K562 treated with DMSO at 1 percent for 48 hours (cell line): Measurements from ENCODE around the gene FBXL7. TPM values are rescaled to one million over a fixed set of nuclear protein-coding genes. Genes with fewer than 3 reads are reported as not detected.

Experiments
- total RNA-seq: library from RNA; unstranded; fragments of 300-600 nt; gene quantifications from 2 replicates; pipeline ENCODE4 v1.2.3, GENCODE V29; 2022; ENCODE audit warnings: low replicate concordance; ENCODE audit errors: extremely low read depth

The FBXL7 gene
- total RNA-seq = not detected in 2 replicates

GRCh38 chr5:15499528-15500324 is at the start of gene FBXL7:
Gene FBXL7 (plus strand): TSS chr5:15500180.

